Mucosa of gallbladder (tissue), 1 donor: Measurements from ENCODE around the gene STXBP6. TPM values are rescaled to one million over a fixed set of nuclear protein-coding genes. Genes with fewer than 3 reads are reported as not detected.
"Not testable (repeated sequence)": the region's sequence is repeated elsewhere in the genome, so short reads cannot be mapped to it uniquely, and the experiment has no call there.

Source experiments
- DNase-seq: peaks from one replicate; pipeline ENCODE4 v3.0.0-alpha.2; 2020; ENCODE audit warnings: low spot score
- total RNA-seq: library from RNA; stranded (reverse); gene quantifications from one replicate; pipeline ENCODE4 v1.2.1, GENCODE V29; 2021
- donor health status: DM: no; HTN: no; CAD: no.

Gene STXBP6
- total RNA-seq, 1 donor from 2014 or later: 31.1 TPM

DNA sequence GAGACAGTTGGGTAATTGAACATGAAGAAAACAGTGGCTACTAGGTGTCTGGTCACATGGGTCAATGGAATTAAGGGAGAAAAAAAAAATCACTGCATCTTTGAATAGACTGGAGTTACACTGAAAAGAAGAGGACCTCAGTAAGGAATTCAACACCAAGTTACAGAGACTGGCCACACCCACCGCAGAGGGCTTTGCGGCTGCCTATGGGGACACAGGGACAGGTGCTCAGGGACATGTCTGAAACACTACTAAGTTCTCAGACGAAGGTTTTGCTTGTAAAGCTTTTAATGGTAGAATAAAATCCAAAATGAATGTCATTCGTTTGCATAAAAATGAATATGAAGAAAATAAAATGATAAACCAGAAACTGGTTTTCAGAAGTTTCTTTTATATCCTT is 93.8 kb downstream of the STXBP6 start:
- no peak for DNase-seq

DNA sequence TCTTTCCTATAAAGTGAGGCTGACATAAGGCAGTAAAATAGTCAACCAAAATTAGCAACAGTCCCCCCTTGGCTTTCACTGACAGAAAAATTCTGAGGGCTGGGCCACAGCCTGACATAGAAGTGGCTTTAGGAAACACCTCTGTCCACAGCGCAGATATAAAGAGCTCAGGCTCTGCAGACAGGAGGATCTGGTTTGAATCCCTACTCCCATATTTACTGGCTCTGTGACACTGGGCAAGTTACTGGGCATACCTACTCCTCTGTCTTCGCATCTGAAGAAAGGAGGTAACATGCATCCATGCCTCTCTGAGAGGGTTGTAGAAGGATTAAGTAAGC is 95.3 kb downstream of the STXBP6 start:
- DNase-seq: no peak

DNA sequence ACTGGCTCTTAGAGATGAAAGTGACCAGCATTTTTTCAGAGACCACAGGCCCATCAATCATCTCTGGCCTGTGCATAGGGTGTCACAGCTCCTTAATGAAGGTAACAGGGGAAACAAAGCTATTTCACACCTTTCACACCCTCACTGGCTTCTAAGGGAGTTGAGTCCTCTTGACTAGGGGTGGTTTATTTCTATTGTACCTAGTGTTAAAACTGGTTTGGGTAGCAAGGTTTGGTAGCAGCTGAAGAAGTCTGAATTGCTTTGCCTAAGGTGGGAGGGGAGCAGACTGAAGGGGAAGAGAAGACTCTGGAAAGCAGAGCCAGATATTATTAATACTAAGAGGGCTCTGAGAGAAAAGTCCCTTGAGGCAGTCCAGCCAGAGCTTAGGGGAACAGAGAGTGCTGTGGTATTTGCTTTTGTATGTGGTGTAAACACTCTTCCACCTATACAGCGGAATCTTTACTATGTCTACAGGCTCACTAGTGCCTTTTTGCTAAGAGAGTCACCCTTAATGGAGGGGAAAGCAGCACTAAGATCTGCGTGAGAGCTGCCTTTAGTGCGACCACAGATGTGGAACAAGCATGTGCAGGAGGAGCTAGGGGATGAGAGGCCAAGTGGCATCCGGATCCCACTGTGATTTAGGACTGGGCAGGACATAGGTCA is 95.8 kb downstream of the STXBP6 start:
- no peak for DNase-seq

DNA sequence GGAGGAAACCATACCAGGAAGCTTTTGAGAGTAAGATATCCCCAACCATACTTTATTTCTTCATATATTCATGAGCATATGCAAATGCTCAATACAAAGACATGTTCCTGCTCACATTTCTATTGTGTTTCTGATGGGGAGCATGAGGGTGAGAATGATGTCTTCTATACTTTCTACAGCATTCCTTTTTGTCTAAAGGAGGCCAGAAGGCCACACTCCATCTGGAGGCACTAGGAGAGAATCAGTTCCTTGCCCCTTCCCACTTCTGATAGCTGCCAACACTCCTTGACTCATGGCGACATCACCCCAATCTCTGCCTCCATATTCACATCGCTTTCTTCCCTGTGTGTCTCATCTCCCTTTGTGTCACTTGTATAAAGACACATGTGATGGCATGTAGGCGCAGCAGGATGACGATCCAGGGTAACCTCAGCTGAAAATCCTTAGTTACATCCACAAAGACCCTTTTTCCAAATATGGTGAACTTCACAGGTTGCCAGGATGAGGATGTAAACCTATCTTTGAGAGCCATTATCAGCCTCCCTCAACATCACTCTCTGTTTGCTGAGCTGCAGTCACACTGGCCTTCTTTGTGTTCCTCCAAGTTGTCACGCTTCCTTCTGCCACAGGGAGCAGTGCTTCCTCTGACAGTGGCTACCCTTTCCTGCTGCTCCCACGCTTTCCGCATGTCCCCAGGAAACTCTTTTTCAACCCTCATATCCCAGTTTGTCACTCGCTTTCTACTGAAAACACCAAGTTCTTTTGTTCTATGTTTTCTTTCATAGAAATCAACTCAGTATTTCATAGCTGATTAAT is 96.9 kb downstream of the STXBP6 start:
- DNase-seq: no peak

DNA sequence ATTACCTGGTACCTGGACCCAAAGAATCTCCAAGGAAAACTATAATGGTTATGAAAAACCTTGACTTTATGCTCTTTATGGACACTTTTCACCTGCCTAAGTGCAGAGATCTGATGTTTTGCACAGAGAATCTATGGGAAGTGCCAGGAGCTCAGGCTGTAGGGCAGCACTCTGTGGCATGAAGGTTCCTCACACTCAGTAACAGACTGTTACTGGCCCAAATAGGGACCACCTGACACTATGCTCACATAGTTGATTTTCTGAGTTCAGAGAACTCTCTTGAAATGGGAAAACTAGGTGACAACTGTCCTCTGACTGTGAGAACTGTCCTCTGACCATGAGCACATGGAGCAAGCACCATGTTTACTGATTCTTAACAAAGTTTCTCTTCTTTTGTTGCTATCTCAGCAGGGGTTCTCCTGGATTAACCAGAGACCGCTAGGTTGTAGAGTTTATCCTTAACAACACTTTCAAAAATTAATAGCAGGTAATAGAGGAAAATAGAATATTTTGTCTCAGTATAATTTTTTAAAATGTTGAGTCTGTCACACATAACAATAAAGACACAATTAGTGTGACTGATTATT is 101.6 kb downstream of the STXBP6 start:
- no peak for DNase-seq

DNA sequence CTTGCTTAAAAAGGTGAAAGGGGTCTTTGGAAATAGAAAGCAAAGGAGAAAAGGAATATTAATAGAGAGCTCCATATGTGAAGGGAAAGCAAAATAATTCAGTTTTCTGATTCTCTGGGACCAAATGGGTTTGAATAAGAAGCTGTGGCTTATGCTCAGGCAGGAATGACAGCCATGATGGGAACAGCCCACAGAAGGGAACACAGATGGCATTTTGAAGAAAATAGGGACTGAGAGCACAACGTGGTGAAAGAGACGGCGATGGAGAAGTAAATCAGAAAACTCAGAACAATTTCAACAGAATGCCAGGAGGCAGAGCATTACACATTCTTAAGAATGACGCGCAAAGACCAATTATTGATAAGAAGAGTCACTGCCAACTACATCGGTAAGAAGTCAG is 102.8 kb downstream of the STXBP6 start:
- no peak for DNase-seq

DNA sequence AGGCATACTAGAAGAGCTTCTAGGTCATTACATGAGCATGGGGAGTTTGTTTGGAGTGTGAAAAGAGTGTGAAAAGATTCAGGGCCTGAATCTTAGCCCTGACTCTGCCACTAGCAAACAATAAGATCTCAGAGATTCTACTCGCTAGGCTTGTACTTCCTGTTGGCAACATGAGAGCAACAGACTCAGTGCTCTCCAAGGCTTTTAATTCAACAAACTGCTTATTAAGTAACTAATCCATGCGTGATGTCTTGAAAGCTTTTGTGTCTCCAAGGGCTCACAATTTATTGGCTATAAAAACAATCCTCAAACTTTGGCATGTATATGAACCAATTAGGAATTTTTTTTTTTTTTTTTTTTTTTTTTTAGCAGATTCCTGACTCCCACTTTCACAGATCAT is 105.1 kb downstream of the STXBP6 start:
- DNase-seq: no peak

DNA sequence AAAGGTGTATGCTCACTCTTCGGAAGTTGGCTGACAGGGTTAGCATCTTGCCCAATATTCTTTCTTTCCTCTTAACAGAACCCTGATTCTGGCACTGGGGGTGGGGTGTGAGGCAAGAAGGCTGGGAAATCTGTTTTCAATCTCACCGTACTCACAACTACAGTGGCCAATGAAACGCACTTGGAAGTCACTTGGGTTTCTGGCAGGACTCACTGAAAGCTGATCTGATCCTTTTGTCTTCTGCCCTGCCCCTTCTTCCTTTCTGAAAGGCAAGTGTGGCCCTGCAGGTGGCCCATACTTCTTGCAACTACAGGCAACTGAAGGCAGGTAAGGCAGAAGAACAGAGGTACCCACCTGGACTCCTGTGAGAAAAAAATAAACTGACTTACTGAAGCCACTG is 106.9 kb downstream of the STXBP6 start:
- DNase-seq: no peak

DNA sequence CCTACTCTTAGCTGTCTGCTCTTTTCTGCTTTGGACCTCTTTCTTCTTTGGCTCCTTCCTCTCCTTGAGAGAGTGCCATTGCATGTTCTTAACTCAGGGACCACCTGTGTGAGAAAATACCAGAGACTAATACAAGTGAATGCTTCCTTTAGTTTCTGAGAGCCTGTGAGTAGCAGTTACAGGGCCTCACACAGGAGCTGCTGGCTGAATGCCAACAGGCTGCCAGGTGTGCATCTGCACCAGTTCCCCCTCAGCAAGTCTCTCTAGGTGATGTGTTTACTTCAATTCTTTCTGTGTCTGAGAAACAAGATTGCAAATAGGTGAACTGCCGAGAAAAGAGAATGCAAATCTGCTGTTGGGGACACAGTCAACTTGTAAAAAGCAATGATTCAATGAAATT is 108.2 kb downstream of the STXBP6 start:
- no peak for DNase-seq

DNA sequence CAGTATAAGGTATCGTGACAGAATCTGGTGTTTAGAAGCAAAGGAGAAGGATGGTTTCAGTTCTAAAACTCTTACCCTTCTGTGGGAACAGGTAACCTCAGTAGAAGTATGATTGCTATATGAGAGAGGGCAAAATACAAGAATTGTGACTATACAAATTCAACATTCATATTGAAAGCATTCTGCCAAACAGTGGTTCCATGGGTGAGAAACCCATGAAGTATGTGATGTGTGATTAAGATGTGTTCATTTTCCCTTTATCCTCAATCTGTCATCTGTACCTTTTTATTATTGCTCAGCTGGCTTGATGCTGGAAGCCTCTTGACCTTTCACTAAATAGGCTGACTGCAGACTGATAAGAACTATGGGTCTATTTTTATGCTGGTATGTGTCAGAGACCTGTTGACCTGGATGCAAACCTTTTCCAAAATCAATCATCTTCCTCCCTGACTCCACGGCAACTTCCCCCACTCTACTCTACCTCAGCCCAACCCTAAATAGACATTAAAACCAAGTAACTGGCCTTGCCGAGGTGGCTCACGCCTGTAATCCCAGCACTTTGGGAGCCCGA is 109.6 kb downstream of the STXBP6 start:
- no peak for DNase-seq

DNA sequence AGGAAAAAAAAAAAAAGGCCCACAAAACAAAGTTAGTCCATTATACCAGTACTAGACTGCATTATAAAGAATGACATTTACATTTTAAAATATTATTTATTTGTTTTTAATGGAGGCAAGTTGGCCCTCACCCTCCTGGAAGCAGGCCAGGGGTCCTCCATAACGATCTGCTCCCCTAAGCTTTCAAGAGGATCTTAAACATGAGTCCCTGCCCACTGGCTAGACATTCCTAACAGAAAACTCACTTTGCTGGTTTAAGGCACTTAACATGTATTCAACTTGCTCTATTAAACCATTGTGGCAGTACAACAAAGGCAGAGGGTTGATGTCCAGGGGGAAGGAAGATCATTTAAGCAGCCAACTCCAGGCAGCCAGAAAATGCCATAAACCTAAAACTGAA is 111.4 kb downstream of the STXBP6 start:
- DNase-seq: no peak

DNA sequence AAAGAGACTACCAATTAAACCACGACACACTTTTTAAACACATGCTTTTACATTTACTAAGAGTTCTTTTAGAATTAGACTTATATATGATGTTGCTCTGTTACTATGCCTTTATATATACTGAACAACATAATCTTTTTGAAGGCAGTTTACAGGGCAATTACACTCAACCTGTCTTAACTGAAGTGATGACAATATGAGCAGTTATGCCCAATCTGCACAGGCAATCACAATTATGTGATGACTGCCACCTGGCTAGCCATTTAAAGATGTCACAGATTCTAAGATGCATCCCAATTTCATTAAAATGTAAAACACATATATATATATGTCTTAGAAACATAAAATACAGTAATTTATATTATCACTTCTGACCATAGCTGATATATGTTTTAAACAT is 112.6 kb downstream of the STXBP6 start:
- DNase-seq: no peak

DNA sequence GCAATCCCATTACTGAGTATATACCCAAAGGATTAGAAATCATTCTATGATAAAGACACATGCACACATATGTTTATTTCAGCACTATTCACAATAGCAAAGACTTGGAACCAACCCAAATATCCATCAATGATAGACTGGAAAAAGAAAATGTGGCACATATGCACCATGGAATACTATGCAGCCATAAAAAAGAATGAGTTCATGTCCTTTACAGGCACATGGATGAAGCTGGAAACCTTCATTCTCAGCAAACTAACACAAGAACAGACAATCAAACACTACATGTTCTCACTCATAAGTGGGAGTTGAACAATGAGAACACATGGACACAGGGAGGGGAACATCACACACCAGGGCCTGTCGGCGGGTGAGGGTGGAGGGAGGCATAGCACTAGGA is 113.2 kb downstream of the STXBP6 start:
- DNase-seq: not testable (repeated sequence)

DNA sequence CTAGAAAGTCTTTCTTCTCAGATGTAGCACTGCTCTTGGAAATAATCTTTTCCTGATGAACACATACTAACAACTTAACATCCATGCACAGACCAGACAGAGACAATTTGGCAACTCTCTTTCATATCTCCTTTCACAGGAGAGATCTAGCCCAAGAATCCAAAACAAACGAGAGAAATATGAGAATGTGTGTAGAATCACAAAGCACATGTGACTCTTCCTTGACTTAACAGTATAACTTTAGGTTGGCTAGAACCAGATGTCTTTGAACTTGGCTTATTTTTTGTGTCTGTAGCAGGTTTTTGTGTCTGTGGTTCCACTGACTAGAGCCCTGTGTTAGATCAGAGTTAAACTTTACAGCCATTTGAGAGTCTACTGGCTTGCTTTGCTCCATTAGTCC is 114.2 kb downstream of the STXBP6 start:
- no peak for DNase-seq

DNA sequence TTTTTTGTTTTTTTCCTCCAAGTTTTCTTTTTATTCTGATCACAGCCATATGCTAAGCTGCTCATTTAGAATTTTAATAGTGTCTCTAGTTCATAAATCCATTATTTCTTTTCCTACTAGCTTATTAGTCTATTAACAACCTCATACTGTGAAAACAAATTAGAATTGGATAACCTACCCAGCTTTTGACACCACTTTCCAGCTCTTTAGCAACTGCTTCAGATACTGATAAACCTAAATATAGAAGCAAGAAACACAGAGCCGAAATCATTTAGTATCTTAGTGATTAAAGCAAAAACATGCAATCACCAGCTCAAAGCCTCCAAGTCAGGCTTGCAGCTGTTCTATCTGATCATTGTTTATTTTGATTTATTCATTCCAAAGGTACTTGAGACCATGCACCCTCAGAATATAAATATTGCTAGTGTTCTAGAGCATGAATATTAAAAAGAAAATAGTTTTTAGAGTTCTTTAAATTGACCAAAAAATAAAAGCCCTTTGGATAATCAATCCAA is 121.5 kb downstream of the STXBP6 start:
- DNase-seq: no peak

DNA sequence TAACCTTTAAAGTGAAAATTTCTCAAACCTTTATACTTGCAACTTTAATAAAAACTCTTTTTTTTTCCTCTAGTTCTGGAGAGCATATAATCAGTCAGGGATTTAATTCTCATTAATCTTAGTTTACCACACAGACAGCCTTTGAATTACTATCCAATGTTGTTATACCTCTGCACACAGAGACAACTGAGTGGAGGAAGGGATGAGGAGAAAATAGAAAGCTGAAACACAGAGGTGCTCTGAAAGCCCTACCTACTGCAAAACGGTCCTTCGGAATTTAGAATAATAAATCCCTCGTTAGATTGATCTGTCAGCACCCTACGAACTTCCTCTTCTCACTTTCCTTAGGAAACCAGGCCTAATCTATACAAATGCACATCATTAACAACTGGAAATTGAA is 122.1 kb downstream of the STXBP6 start:
- DNase-seq: no peak

DNA sequence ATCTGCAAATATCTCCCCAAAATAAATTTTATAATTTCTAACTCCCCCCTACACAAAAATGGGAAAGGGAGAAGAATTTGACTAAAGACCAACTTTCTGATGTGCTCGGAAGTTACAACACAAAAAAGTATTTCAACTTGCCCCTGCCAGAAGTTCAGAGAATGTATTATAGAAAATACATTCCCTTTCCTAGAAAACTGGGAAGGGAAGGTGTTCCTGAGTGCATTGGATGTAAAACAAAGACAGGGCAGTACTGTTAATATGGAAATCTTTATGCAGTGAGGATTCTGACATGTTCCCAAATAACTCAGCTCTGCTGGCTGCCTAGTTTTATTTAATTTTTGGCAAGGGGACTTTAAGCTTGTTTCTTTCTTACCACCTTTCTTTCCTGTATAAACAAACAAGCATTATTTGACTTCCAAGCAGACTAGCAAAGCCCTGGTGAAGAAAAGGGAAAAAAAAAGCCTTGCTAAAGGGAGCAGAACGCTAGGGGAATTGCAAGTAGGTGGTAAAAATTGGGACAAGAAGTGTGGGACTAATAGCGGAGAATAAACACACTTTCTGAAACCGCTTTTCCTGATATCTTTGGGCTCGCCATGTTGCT is 124.1 kb downstream of the STXBP6 start:
- no peak for DNase-seq

DNA sequence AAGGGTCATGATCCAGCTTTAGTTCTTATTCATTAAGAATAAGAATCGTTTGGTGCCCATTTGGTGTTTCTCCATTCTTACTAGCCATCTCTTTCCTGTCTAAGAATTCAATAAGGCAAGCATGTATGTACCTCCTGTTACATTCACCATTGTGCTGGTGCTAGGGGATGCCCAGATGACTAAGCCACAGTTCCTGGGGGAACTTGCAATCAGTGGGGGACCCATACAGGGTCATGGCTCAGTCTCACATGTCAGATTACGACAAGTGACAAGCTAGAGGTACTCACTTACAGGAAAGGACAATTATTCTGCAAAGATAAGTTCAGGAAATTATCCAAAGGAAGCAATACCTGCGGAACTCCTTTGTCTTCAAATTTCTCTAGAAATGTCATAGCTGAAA is 125.4 kb downstream of the STXBP6 start:
- DNase-seq: no peak

DNA sequence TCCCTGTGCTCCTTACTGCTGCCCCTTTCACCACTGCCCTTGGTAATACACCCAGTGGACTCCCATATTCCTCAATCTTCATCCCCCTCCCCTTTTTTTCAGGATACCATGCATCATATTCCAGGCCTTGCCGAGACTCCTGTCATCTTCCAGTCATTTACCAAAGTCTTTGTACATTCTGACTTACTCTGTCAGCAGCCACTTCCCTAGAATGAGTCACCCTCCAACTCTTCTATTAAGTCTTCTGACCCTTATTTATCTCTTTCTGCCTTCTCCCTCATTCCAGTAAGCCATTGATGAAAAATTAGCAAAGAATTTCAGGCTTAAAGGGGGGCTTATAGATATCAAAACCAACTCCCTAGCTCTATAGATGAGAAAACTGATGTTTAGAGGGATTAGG is 128.0 kb downstream of the STXBP6 start:
- DNase-seq: no peak

DNA sequence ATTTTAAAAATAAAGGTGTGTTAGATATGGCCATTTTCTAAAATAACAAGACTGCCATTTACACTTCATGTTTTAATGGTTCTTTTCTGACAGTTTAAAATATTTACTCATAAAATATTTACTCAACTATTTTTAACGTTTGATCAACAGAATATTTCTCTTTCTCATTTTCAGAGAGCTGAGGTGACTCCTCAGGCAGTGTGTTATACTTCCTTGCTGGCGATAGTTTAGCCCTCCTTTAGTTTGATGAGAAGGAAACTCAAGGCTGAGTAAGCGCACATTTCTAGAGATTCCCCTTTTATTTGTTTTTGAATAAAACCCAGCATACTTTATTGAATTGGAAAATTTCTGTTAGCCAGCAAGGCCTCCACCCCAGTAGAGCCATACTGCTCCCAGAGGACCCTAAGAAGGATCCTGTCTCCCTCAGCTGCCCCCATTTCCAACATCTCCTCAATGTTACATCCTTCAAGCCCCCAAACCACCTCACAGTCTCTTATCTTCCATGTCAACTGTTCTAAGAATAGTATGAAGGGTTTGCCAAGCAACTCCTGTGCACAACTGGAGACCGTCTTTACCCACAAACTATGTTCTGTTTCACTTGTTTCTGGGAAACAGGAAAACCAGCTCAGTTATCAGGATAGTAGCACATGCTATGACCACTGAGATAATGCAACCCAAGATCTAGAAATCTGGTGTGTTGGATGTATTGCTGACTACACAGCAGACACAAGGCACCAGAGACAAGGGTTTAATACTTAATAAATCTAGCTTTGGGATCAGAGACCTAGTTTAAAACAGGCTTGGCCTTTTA is 129.5 kb downstream of the STXBP6 start:
- DNase-seq: no peak

DNA sequence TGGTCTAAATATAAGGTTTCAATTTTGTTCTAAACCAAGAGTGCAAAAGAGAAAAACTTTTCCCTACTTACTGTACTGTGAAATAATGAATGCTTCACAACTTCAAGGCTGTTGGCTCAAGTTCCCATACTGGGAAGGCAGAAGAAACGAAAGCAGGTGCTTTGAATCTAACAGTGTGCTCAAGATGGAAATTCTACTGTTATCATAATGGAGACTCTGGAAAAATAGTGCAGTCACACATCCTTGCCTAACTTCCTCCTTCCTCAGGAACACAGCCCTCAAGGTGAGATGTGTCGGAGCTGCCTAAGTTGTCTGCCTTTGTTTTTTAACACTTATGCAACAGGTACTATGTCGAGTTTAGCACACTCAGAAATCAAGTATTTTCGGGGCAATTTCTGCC is 131.1 kb downstream of the STXBP6 start:
- DNase-seq: no peak
